HepG2 (cell line): ENCODE data around the gene NDUFS6. TPM values are rescaled to one million over a fixed set of nuclear protein-coding genes. Genes with fewer than 3 reads are reported as not detected.

Experiments used
- ATAC-seq: fragments of 200-7000 bp; cut with Tn5 transposase; 3 replicates; pipeline ENCODE4 v1.9.1; 2020; ENCODE audit warnings: mild to moderate bottlenecking, moderate library complexity
- BruUV-seq: library from RNA; stranded (reverse); fragments of 400-500 nt; replicated peaks from 2 replicates; lab custom pipeline; 2021; lab: Mats Ljungman, UMichigan
- CTCF ChIA-PET: fragments of 300-600 bp; formaldehyde crosslinking; extraction: SDS; loops from one replicate; lab custom pipeline; 2021; ENCODE audit warnings: low total read pairs, inconsistent platforms, low intra/inter-chr PET ratio; lab: Yijun Ruan, JAX
- POLR2A ChIA-PET: fragments of 350-600 bp; sonication (Branson Sonifier 250); formaldehyde crosslinking; loops from one replicate; lab custom pipeline; 2020; ENCODE audit warnings: antibody characterized with exemption, inconsistent platforms; lab: Yijun Ruan, JAX
- DNase-seq: peaks from one replicate; pipeline ENCODE4 v3.0.0-alpha.2; 2015; ENCODE audit warnings: low spot score
- FAIRE-seq: peaks from 3 replicates; lab custom pipeline; 2011; peaks lifted over from hg19 to GRCh38; lab: Jason Lieb, UNC
- H2AFZ ChIP-seq: one replicate; pipeline ENCODE4 v1.6.1; 2011; ENCODE audit warnings: low read length, inconsistent platforms
- H3K27ac ChIP-seq: fragments of 300-600 bp; 3 replicates; pipeline ENCODE4 v1.8.0; 2011; ENCODE audit warnings: mixed run types, mild to moderate bottlenecking, mixed read lengths, low read length, inconsistent platforms; ENCODE audit not compliant: insufficient read depth; ENCODE audit errors: extremely low read length
- H3K27me3 ChIP-seq, 2 experiments: fragments of 200-600 bp in 1 of 2; 2 replicates in 1 of 2; 3 replicates in 1 of 2; pipeline versions ENCODE4 v1.6.0 to v1.8.0; 2011; ENCODE audit warnings: low read length in 2 of 2, mild to moderate bottlenecking in 2 of 2, moderate library complexity in 2 of 2, inconsistent platforms in 1 of 2; ENCODE audit not compliant: insufficient read depth in 2 of 2, control insufficient read depth in 1 of 2
- H3K36me3 ChIP-seq, 2 experiments: fragments of 200-600 bp in 1 of 2; replicated peaks in 1 of 2; 2 replicates in 1 of 2; 3 replicates in 1 of 2; pipeline versions ENCODE4 v1.5.1 to v1.8.0; 2011; ENCODE audit warnings: low read length in 2 of 2, inconsistent platforms in 1 of 2; ENCODE audit not compliant: insufficient read depth in 2 of 2, control insufficient read depth in 1 of 2
- H3K4me1 ChIP-seq: 2 replicates; pipeline ENCODE4 v1.5.1; 2012; ENCODE audit warnings: low read length, inconsistent platforms; ENCODE audit not compliant: insufficient read depth
- H3K4me2 ChIP-seq: 2 replicates; pipeline ENCODE4 v1.6.0; 2011; ENCODE audit warnings: low read depth, low read length, inconsistent platforms
- H3K4me3 ChIP-seq, 3 experiments: fragments of 200-600 bp in 1 of 3; sonication (generic), shearing (Covaris generic) in 1 of 3; replicated peaks in 1 of 3; 2 replicates each; pipeline ENCODE4 v1.5.1; 2011 to 2016; ENCODE audit warnings: low read length in 3 of 3, inconsistent platforms in 2 of 3, low read depth in 2 of 3, mild to moderate bottlenecking in 2 of 3, control low read depth in 1 of 3, mixed read lengths in 1 of 3; ENCODE audit not compliant: insufficient read depth in 1 of 3
- H3K79me2 ChIP-seq: one replicate; pipeline ENCODE4 v1.6.1; 2011; ENCODE audit warnings: low read length, inconsistent platforms; ENCODE audit not compliant: insufficient read depth
- H3K9ac ChIP-seq: 2 replicates; pipeline ENCODE4 v1.6.0; 2011; ENCODE audit warnings: mild to moderate bottlenecking, low read depth, low read length, inconsistent platforms; ENCODE audit not compliant: insufficient read depth
- H3K9me3 ChIP-seq: 2 replicates; pipeline ENCODE4 v1.5.1; 2012; ENCODE audit warnings: mild to moderate bottlenecking, low read length
- H4K20me1 ChIP-seq: 2 replicates; pipeline ENCODE4 v1.6.0; 2011; ENCODE audit warnings: inconsistent platforms, mild to moderate bottlenecking, low read length, moderate library complexity; ENCODE audit not compliant: insufficient read depth
- ARNT2 ChIP-seq: sonication (generic); formaldehyde crosslinking; IDR thresholded peaks from 2 replicates; pipeline ENCODE4 v1.8.0; 2022; ENCODE audit warnings: mild to moderate bottlenecking, low read depth, missing genetic modification reagents, moderate library complexity
- ARNTL ChIP-seq: sonication (generic); formaldehyde crosslinking; IDR thresholded peaks from 2 replicates; pipeline ENCODE4 v1.4.0; 2020; ENCODE audit warnings: mild to moderate bottlenecking, missing genetic modification reagents
- FOXK1 ChIP-seq: sonication (generic); formaldehyde crosslinking; IDR thresholded peaks from 2 replicates; pipeline ENCODE4 v1.4.0; 2020; ENCODE audit warnings: low read depth, missing genetic modification reagents, borderline replicate concordance
- FOXK2 ChIP-seq: fragments of 450-650 bp; IDR thresholded peaks from 2 replicates; pipeline ENCODE4 v1.6.1; 2016
- POGK ChIP-seq: sonication (generic); formaldehyde crosslinking; conservative IDR thresholded peaks from 2 replicates; pipeline ENCODE4 v1.8.0; 2022; ENCODE audit warnings: mild to moderate bottlenecking, moderate library complexity, missing genetic modification reagents
- SNRNP70 ChIP-seq: fragments of 200-400 bp; formaldehyde crosslinking; IDR thresholded peaks from 2 replicates; pipeline ENCODE4 v1.6.1; 2017; ENCODE audit warnings: mild to moderate bottlenecking, low read depth, low read length, moderate library complexity
- TEAD3 ChIP-seq: optimal IDR thresholded peaks from 2 replicates; pipeline ENCODE3; 2016; ENCODE audit warnings: borderline replicate concordance
- TFAP4 ChIP-seq: sonication (generic); IDR thresholded peaks from 2 replicates; pipeline ENCODE4 v1.6.1; 2016; ENCODE audit warnings: low read depth, borderline replicate concordance
- XBP1 ChIP-seq: sonication (generic); formaldehyde crosslinking; IDR thresholded peaks from 2 replicates; pipeline ENCODE4 v1.5.0; 2020; ENCODE audit warnings: missing genetic modification reagents
- ZNF33B ChIP-seq: sonication (generic); formaldehyde crosslinking; IDR thresholded peaks from 2 replicates; pipeline ENCODE4 v1.5.1; 2020; ENCODE audit warnings: mild to moderate bottlenecking, missing genetic modification reagents
- ZNF792 ChIP-seq: IDR thresholded peaks from 2 replicates; pipeline ENCODE4 v1.6.1; 2016
- ZSCAN21 ChIP-seq: sonication (generic); formaldehyde crosslinking; IDR thresholded peaks from 2 replicates; pipeline ENCODE4 v1.8.0; 2022; ENCODE audit warnings: mild to moderate bottlenecking, missing genetic modification reagents, moderate library complexity, borderline replicate concordance
- WGBS: methylation state at CpG from one replicate; pipeline ENCODE4 v1.1.6; 2017; ENCODE audit warnings: low lambda C conversion rate; 5-methylcytosine and 5-hydroxymethylcytosine counted together
- in situ Hi-C: cut with HindIII; loops from 2 replicates; pipeline ENCODE4 v1.10.0; 2017; ENCODE audit warnings: low pct_unique_long_range_greater_than_20kb; ENCODE audit not compliant: extremely low pct_ligation_motif_present
- intact Hi-C: fragments of 100-400 bp; cut with micrococcal nuclease; formaldehyde crosslinking; loops from one replicate; pipeline ENCODE4 v1.10.0; 2022; ENCODE audit not compliant: unreplicated experiment
- polyA plus RNA-seq, 8 experiments: library from polyadenylated mRNA; depleted of rRNA in 3 of 8; stranded (reverse) in 7 of 8; unstranded in 1 of 8; fragments of >200 nt; fragmentation: Illumina TruSeq in 4 of 8; extraction: Trizol in 4 of 8; gene quantifications; 2 replicates each; pipeline versions ENCODE4 v1.2.1 to v1.2.3, GENCODE V29; 2011 to 2016; ENCODE audit warnings: low read depth in 4 of 8, missing spikeins in 1 of 8, mixed read lengths in 1 of 8; ENCODE audit not compliant: insufficient read depth in 1 of 8
- total RNA-seq, 5 experiments: library from RNA; depleted of rRNA; stranded (reverse); fragments of >200 nt; fragmentation: Illumina TruSeq; extraction: Trizol; gene quantifications; 2 replicates each; pipeline ENCODE4 v1.2.3, GENCODE V29; 2016; ENCODE audit warnings: low read depth in 1 of 5
- TF ChIP-seq, protein P1 (sequence below): IDR thresholded peaks from 2 replicates; pipeline ENCODE4 v1.6.1; 2016
- TF ChIP-seq, protein P2 (sequence below), 2 experiments: sonication (generic) in 1 of 2; formaldehyde crosslinking in 1 of 2; IDR thresholded peaks; 2 replicates each; pipeline versions ENCODE4 v1.4.0 to v1.6.1; 2018 to 2020; ENCODE audit warnings: missing genetic modification reagents in 2 of 2, borderline replicate concordance in 1 of 2, low read depth in 1 of 2, mild to moderate bottlenecking in 1 of 2, missing biosample characterization in 1 of 2
- TF ChIP-seq, protein P3 (sequence below): sonication (generic); formaldehyde crosslinking; IDR thresholded peaks from 2 replicates; pipeline ENCODE4 v1.4.0; 2020; ENCODE audit warnings: missing genetic modification reagents, low read depth, mild to moderate bottlenecking, borderline replicate concordance

Gene NDUFS6
- total and polyA plus RNA-seq, 2 of the 13 experiments (the other 11 are each of a cell fraction or from before 2014, with no cell fraction given), result 23.7 to 50.4 TPM

GRCh38 chr5:1799602-1800471, 1.4 kb upstream of the NDUFS6 start, which contains the start of gene MRPL36:
MRPL36 (minus strand) TSS chr5:1799837; CDS start chr5:1798935, 902 bp downstream.
- POLR2A ChIA-PET, result interaction anchor here (0.9 to 1.4 kb wide), 5 partner anchors 8 to 39 kb away, joined by 3 to 6 read pairs (median 3); no protein-coding TSS in a partner anchor
- H3K9me3 ChIP-seq, result no peaks in the 10 kb centered on the region
- H3K27ac ChIP-seq, result peak within 1 kb of the TSS; percentile 83
- TSS peak; percentile 65 for BruUV-seq
- no peaks in the 10 kb centered on the region; a peak in 1 of 5 replicates for H3K27me3 ChIP-seq
- H4K20me1 ChIP-seq, result no peaks in the 10 kb centered on the region; the same call in 1 of the 2 replicates
- peak; percentile 80 for ATAC-seq
- peaks cover 37% of the 10 kb centered on the region for H3K4me1 ChIP-seq
- no peak for FAIRE-seq
- DNase-seq, result peak; percentile 84
- peak within 1 kb of the TSS; percentile 94 for H3K4me2 ChIP-seq
- H3K79me2 ChIP-seq, result peaks cover 51% of the 10 kb centered on the region
- WGBS, result under 1% methylated on average over 41 of the region's 68 CpGs
- CTCF ChIA-PET, result no interaction called here
- peak within 1 kb of the TSS; percentile 72 to 99 (median 97) for H3K4me3 ChIP-seq
- peaks cover 5 to 39% of the 10 kb centered on the region in 2 experiments for H3K36me3 ChIP-seq
- peak within 1 kb of the TSS; percentile 31 for H2AFZ ChIP-seq
- intact Hi-C loops, result no loop called here
- peak within 1 kb of the TSS; percentile 89 for H3K9ac ChIP-seq
- in situ Hi-C loops, result no loop called here
- TF ChIP-seq ARNTL, result peak; percentile 98
- TF ChIP-seq FOXK1 (CRISPR knock-in tag), result peak; percentile 77; the same call in 1 of the 2 replicates
- TF ChIP-seq ZNF33B (CRISPR knock-in tag), result no peak
- TF ChIP-seq, protein P1, sequence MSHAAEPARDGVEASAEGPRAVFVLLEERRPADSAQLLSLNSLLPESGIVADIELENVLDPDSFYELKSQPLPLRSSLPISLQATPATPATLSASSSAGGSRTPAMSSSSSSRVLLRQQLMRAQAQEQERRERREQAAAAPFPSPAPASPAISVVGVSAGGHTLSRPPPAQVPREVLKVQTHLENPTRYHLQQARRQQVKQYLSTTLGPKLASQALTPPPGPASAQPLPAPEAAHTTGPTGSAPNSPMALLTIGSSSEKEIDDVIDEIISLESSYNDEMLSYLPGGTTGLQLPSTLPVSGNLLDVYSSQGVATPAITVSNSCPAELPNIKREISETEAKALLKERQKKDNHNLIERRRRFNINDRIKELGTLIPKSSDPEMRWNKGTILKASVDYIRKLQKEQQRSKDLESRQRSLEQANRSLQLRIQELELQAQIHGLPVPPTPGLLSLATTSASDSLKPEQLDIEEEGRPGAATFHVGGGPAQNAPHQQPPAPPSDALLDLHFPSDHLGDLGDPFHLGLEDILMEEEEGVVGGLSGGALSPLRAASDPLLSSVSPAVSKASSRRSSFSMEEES, result peak; percentile 94
- peak; percentile 46; the same call in 1 of the 2 replicates for TF ChIP-seq TFAP4
- TF ChIP-seq XBP1 (CRISPR knock-in tag), result no peak
- TF ChIP-seq ZNF792 (CRISPR knock-in tag), result no peak; the same call in 1 of the 2 replicates
- TF ChIP-seq FOXK2, result peak; percentile 50
- TF ChIP-seq, protein P2, sequence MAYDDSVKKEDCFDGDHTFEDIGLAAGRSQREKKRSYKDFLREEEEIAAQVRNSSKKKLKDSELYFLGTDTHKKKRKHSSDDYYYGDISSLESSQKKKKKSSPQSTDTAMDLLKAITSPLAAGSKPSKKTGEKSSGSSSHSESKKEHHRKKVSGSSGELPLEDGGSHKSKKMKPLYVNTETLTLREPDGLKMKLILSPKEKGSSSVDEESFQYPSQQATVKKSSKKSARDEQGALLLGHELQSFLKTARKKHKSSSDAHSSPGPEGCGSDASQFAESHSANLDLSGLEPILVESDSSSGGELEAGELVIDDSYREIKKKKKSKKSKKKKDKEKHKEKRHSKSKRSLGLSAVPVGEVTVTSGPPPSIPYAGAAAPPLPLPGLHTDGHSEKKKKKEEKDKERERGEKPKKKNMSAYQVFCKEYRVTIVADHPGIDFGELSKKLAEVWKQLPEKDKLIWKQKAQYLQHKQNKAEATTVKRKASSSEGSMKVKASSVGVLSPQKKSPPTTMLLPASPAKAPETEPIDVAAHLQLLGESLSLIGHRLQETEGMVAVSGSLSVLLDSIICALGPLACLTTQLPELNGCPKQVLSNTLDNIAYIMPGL (CRISPR knock-in tag; IDR thresholded peaks at IDR 0.05; ENCODE audit: borderline replicate concordance in 1 of 2, low read depth in 1 of 2), result peak in 1 of 2 experiments; percentile 37; a peak in 2 of 4 replicates
- TF ChIP-seq, protein P3, sequence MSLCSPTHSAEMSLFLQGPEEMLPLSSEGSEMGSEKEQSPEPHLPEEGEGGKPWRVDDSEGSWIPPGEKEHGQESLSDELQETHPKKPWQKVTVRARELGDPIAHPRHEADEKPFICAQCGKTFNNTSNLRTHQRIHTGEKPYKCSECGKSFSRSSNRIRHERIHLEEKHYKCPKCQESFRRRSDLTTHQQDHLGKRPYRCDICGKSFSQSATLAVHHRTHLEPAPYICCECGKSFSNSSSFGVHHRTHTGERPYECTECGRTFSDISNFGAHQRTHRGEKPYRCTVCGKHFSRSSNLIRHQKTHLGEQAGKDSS (CRISPR knock-in tag), result peak; percentile 79; the same call in 1 of the 2 replicates
- TF ChIP-seq TEAD3 (CRISPR knock-in tag), result peak; percentile 48
- peak; percentile 26 for TF ChIP-seq ZSCAN21 (CRISPR knock-in tag)
- peak; percentile 32; the same call in 1 of the 2 replicates for TF ChIP-seq ARNT2 (CRISPR knock-in tag)
- peak; percentile 94 for TF ChIP-seq POGK (CRISPR knock-in tag)
- no peak for TF ChIP-seq SNRNP70
